NOMO-1 (cell line): ENCODE results near the gene TMEM253.

Experiments used
- DNase-seq, 2 experiments: peaks; one replicate each; lab custom pipeline; 2025; ENCODE audit not compliant: unreplicated experiment in 2 of 2; lab: John Stamatoyannopoulos, UW

Gene TMEM253

DNA sequence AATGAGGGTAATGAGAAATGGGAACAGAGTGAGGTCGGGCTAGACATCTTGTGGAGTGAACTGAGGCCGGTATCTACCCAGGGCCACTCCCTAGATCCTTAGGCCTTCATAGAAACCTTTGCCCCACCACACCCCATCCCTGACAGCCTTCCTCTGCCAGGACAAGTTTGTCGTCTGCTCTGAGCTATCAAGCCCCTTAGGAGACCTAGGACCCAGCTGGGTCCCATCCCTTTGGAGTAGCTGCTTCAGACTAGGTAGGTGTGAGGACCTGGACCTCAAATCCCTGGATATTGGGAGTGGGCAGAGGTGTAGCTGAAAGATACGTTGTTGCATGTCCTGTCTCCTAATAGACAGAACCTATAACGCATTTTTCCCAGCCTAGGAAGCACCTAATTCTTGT, at the start of gene TMEM253:
TMEM253 (plus strand) TSS at position 136 of the 400 bp plus-strand sequence. CDS start 278 bp downstream, outside the sequence.
- no peak for DNase-seq

DNA sequence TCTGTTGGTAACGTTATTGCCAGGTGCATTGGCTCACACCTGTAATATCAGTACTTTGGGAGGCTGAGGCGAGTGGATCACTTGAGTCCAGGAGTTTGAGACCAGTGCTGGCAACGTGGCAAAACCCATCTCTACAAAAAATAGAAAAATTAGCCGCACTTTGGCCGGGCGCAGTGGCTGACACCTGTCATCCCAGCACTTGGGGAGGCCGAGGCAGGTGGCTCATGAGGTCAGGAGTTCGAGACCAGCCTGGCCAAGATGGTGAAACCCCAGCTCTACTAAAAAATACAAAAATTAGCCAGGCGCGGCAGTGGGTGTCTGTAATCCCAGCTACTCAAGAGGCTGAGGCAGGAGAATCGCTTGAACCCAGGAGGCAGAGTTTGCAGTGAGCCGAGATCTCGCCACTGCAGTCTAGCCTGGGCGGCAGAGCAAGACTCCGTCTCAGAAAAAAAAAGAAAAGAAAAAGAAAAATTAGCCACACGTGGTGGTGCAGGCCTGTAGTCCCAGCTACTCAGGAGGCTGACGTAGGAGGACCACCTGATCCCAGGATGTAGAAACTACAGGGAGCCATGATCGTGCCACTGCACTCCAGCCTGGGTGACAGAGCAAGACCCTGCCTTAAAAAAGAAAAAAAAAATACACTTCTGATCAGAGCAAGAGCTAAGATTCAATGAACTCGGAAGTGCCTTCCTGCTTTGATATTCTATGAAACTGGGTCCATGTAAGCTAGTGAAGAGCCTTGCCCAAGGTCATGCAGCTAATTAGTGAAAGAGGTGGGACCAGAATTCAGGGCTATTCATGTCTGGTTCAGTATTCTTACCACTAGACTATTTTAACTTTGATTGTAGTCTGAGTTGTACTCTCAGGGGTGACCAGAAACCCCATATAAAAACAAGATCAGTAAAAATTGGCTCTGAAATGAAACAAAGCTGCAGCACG, 47.4 kb upstream of the TMEM253 start:
- DNase-seq: no peak

DNA sequence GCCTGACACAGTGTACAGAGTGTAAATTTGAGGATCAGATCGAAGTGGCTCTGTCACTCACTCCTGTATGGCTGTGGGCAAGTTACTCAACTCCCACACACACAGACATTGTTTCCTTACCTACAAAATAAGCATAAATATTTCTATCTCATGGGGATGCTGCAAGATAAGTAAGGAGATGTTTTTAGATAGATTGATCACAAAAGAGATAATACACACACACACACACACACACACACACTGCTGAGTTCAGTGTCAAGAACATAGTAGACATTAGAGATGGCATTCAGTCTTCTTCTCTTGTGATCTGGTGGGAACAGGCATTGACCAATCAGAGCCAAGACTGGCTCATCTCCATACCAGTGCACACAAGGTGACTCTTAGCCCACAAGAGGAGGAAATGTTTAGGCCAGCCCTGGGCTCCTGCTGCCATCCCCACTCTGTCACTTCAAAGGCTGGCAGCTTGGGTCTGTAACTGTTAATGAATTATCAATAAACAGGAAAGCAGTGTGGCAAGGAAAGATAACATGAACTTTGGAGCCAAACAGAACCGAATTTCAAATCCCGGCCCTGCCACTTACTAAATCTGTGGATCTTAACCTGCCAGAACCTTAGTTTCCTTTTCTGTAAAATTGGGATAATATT, 46.6 kb upstream of the TMEM253 start:
- no peak for DNase-seq

DNA sequence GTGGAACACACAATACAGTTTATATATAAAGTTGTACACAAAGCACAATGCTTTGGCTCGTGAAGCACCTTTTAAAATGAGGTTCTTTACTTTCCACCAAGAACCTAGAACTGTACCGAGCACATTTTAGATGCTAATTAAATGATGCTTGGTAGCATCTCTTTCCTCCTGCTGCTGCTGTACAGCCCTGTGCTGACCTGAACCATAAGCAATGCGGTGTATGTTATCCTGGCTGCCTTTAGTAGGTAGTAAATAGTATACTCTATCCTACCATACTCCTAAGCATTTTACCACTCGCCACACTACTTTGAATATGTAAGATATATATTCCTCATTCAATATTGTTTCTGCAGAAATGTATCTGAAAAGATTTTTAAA, 46.1 kb upstream of the TMEM253 start:
- DNase-seq: no peak

DNA sequence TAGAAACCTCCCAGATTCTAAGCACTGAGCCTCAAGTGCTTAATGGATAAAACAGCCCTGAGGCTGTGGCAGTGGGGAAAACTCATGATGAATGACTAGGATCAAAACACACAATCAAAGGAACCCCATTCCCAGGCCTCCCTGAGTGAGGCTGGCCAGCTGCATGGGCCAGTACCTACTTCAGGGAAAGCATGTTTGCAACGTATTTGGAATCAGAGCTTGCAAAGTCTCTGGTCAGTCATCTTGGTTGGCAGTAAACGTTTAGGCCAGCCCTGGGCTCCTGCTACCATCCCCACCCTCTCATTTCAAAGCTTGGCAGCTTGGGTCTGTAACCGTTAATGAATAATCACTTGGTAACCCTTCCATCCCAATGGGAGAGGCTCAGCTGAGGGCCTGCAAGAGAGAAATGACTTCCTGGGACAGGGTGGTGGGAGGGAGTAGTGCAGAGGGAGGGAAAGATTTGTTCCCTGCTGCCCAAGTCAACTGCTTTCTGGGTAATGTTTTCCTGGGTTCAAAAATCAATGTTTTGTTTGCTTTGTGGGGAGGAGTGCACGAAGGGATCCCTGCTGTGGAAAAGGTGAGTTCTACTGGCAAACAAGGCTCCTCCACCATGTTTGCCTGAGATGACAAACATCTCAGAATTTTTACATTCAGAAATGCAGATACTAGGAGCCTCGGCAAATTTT, 45.3 kb upstream of the TMEM253 start:
- DNase-seq: no peak

DNA sequence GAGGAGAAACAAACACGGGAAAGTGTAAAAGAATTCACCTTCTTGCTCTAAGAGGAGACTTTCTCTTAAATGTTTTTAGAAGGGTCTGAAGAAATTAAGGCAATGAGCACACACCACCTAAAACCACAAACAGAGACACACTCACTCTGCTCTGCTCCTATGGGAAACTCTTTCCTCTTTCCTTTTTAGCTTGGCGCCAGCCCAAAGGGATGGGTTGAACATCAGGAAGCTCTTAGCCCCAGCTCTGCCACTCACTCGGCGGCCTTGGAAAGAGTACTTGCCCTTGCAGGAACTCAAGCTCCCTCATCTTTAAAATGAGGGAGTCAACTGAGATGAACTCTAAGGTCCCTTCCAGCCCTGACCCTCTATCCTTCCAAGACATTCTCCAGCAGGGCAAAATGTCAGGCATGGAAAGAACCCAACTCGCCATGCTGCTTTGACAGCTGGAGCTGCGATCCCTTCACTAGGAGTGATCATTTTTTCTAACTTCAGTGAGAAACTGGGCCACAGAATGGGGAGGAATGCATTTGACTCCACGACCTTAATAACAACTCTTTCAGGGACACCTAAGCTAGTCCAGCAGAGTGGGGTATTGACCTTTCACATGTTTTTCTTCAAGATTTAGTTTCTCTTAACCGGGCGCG, 44.2 kb upstream of the TMEM253 start:
- DNase-seq: no peak

DNA sequence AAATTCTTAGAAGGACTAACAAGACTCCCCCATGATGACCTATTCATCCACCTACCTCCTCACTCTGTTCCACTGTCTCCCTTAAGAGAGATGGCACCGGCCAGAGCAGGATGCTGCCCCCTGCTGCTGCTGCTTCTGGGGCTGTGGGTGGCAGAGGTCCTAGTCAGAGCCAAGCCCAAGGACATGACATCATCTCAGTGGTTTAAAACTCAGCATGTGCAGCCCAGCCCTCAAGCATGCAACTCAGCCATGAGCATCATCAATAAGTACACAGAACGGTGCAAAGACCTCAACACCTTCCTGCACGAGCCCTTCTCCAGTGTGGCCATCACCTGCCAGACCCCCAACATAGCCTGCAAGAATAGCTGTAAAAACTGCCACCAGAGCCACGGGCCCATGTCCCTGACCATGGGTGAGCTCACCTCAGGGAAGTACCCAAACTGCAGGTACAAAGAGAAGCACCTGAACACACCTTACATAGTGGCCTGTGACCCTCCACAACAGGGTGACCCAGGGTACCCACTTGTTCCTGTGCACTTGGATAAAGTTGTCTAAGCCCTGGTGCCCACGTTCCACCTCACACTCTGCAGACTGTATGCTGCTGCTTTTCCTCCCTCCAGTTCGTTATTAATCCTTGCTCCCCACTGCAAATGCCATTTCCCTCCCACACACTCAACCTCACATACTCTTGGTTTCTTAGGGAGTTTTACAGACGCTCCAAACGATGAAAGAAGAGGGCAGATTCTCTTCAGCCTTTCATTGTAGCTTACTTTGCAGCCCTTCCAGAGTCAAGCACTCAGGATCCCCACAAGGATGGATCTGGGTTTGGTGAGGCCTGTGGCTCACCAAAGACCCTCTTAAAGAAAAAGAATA, 42.8 kb upstream of the TMEM253 start, which contains the start of gene RNASE8:
RNASE8 (plus strand) TSS at position 20 of the 873 bp plus-strand sequence; CDS start at position 91, 71 bp downstream.
- DNase-seq: no peak

DNA sequence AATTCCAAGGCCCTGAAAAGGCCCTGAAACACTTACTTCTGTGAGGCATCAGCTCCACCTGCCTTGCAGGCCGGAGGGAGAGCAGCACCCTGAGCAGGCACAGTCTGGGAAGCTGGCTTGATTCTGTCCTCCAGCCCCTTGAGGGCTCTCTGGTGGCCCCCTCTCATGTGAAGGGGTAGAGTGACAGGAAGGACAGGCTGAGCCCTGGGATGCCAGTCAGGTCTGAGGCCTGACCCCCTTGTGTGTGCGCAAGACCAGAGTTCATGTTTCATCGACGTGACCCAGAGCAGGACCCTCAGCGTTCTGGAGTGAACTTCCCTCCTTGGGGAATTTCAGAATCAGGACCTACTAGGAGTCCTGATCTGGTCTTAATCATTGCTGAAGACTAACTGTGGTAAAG, 42.0 kb upstream of the TMEM253 start:
- DNase-seq: no peak

DNA sequence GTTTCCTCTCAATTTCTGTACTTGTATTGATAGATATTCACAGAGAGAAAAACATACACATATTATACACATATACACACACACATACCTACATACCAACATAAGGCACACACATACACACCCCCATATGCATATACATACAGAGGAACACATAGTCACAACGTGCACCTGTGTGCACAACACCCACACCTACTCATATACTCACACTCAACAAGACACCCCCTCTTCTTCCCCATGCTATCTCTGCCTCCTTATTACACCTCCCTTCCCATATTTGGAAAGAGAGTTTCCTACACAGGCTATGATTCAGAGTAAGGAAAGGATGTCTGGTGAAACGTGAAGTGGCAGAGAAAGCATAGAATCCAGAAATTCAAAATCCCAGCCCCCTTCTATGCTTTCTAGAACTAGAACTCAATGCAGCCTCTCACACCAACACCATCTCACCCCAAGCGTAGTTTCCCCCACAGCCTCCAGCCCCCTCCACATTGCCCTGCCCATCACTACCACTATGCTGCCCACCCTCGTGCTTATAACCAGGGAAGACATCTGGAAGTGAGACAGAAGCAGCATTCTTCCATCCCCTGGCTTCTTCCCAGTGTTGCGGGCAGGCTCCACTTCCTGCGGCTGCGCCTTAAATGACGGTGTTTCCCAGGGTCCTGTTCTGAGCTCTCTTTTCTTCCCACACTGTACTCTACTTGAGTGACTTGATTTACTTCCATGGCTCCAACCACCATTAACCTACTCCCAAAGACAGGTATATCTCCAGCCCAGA, 40.8 kb upstream of the TMEM253 start:
- no peak for DNase-seq

DNA sequence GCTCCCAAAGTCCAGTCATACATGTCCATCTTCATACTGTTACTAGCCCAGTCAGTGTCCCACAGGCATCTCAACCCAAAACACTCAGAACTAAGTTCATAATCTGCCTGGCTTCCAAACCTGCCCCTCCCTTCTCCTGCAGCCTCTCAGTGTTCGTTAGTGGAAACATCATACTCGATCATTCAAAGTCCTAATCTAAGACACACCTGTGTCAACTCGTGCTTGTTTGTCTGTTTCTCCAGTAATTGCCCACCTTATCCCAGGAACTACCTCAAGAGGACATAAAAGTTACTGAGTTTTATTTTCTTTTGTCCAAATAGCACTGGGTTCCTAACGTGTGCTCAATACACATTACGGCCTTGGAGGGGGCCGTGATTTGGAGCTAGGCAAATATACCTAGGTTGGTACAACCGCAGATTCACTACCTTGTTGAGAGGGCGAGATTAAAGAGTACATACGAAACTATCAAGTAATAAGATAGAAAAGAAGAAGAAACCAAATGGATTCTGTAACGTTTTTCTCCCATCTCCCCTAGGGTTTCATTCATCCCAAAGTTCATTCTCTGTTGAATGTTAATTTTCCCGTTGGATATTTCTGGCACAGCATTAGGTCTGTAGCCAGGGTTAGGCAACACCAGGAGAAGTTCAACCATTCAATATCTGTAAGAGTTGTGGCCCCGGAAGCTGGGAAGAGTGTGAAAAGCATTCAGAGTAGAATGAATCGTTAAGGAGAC, 40.1 kb upstream of the TMEM253 start:
- DNase-seq: no peak

DNA sequence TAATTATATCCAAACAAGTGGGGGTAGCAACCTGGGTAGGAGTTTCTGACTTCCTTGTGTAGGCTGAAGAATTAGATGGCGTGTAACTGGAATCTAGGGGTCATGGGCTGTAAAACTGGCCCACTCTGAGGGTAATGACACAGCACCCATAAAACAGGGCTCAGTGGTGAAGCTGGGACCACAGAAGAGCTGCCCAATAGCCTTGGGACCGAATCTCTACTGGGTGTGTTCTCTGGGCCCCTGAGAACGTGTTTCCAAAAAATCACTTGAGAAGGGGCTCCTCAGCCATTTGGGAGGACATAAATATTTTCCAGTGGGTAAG, 39.6 kb upstream of the TMEM253 start:
- DNase-seq: no peak

DNA sequence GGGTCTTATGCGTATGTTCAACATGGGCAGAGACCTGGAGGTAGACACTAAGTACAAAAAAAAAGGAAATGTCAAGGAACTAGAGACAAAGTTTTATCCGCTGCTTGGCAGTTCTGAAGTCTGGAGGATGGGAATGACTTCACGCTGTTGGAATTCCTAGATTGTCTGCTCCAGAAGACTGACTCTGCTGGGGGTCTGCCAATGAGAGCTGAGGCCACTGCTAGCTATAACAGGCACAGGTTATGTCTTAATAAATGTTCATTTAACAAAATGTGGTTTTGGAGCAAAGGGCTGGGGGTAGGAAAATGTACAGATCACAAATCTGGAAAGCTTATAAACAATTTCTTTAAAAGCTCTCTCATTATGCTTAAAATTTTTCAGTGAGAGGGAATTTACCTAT, 37.4 kb upstream of the TMEM253 start:
- DNase-seq: no peak

DNA sequence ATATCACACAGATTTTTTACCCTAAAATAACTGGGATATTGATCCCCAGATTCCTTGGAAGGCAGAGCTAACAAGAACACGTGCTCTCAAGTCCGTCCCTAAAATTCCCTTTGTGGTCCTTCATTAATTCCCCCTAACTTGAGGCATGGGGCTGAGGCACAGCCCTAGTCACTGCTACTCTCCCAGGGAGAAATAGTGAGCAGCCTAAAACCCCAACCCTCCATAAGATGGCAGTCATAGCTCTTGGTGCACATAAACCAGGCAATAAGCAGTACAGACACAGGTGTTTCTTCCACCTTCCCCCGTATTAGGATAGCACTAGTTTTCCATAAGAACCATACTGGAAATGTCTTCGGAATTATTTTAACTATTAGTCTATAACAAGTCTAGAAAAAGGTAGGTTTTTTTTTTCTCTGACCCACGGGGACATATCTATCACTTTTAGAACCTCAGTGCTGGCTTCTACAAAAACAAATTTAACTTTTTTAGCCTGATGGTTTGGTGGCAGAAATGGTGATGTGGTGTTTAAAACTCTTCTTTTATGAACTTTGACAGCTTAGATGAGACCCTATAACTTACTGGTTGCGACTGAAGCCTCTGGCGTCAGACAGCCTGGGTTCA, 33.9 kb upstream of the TMEM253 start:
- no peak for DNase-seq

DNA sequence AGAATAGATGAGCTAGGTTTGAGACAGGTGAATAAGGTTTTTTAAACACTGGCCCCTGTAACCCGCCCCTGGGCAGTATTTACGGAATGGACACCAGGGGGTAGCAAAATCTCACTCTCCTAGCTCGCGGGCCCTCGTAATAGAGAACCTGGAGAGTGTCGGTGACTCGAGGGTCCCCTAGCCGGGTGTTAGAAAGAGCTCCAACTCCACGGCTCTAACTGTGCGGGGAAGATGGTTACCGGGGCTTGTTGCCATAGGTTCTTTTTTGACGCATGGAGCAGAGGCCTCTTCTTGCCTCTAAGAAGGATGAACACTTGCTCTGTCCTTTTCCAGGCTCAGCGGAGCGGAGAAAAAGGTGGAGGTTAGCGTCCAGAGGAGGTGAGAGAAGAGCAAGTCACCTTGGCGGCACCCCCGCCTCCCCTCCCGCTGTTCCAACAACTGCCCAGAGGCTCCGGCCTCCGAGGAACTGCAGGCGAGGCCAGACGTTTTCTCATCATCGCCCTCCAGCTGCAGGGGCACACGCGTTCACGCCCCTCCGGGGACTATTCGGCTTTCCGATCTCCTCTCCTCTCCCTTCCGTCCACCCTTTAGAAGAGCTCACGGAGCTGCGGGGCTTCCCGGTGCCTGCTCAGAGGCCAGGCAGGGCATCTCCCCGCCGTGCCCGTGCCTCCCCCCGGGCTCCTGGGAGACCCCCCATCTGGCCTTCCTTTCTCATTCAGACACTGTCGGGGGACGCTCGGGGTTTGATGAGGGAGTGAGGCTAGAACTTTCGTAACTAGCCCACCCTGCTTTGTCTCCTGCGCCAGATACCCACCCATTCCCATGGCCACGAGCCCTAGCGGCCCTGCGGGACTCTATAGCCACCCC, 32.1 kb upstream of the TMEM253 start:
- peak; percentile 65 to 79 for DNase-seq

DNA sequence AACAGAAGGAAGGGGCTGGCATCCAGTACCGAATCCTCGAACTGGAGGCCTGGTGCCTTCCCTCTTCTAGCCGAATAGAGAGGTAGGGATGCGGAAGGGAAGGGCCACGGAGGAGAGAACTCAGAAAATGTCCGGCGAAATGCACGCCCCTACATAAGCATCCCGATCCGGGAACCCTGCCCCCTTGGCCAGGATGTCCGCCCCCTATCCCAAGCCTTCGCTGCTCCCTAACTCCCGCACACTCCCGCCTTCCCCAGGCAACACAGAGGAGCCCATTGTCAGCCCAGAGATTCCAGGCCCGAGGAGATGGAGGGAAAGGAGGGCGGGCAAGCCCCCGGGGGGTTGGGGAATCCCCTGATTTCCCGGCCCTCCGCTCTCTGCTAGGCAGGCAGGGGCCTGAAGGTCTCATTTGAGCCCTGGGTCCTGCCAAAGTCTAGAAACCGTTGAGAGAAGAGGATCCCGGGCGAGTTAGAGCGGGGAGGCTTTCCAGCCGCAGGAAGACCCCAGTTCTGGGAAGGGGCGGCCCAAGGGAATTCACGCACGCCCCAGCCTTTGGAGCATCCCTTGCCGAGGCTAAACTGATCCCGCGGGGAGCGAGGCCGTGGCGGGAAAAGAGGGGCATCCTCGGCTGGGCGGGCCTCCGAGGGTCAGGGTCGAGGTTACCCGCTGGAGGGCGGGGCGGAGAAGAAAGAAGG, 31.3 kb upstream of the TMEM253 start:
- DNase-seq: no peak

DNA sequence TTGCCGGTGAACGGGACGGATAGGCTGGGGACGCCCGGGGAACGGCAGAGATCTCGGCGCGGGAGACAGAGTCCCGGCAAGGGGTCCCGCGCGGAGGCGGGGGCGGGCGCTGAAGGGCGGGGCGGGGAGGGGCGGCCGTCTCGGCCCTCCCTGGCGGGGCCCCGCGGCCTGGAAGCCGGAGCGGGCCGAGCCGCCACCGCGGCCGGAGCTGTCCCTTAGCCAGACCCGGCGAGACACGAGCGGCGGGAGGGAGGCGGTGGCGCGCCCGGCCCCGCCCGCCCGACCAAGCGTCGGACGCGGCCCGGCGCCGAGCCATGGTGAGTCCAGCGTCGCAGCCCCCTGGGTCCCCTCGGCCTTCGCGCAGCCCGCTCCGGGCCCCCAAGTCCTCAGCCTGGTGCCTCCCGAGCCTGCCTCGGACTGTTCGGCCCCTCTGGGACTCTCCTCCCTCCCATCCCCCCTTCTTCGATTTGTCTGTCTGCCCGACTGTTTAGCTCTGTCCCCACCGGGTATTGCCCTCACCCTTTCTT, 30.7 kb upstream of the TMEM253 start, which contains the start of gene ARHGEF40:
ARHGEF40 (plus strand) TSS at position 222 of the 527 bp plus-strand sequence; CDS start at position 315, 93 bp downstream.
- DNase-seq: peak; percentile 13 to 26
